ENCODE measurements around the gene RASSF3.
A peak's percentile ranks its signal among the peaks of the same experiment; 100 is the strongest.
"Not testable (repeated sequence)": the region's sequence is repeated elsewhere in the genome, so short reads cannot be mapped to it uniquely, and the experiment has no call there.

Gene RASSF3

DNA sequence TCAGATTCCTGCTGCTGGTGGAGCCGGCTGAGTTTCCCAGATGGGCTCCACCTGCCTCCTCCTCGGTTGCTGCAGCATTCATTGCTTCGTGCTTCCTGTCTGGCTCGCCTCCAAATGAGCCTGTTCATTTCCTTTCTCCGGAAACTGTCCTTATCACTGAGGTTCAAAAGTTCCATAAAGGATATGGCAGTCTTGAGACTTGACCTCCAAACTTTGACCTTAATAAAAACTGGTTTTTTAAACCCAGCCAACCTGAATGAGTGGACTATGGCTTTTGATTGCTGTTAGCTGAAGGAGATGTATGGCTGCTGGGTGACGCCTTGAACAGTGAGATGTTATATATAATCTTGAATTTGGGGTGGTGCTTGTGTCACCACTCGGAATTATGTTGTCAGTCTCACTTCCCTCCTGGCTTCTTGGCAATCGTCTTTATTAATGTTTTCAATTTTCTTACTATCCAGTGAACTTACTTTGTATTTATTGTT lies 62.7 kb downstream of the RASSF3 start:
- DNase-seq = peak; percentile 55

DNA sequence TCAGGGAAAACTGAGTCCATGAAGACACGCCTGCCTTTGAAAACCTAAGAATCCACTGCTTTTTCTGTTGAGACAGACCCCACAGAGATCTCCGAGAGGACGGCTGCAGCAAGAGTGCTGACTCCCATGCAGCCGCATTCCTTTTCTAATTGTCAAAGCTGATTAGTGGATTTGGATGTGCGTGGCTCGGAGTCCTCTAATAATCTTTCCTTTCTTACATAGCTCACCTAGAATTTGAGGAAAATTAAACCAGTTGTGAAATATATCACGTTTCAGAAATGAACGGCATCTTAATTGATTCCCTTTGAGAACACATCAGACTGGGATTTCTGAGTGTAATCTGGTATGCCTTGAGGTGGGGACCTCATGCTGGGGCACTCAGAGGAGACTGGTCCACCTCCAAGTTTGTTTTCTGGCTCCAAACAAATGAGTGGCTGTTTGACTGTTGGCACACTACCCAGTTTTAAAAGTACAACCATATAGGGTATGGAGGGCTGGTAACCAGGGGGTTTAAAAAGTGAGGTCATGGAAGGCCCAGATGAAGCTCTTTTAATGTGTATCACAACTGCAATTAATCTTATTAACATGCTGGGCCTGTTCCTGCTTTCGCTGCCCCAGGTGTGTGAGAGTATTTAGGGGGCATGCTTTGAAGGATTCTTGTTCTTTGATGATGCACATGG lies 63.3 kb downstream of the RASSF3 start:
- no peak for DNase-seq

DNA sequence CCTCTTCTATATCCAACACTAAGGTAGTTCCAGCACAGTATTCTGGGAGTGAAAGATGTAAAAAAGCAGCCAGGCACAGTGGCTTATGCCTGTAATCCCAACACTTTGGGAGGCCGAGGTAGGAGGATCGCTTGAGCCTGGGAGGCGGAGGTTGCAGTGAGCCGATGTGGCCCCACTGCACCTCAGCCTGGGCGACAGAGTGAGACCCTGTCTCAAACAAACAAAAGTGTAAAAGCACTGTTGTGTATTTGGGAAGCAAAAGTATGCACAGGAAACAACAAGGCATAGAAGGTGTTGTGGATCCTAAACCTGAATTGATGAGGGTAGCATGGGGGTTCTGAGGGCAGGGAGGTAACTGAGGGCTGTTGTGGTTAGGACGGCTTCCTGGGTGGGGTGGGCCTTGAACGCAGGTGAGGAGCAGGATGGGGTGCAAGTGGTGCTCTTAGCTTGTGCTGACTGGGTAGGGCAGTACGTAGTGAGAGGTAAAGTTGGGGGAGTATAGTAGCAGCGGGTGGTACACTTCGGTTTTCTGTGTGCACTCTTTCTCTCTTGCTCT lies 64.2 kb downstream of the RASSF3 start:
- peak; percentile 75 for DNase-seq

GRCh38 chr12:64675795-64676194 lies 65.5 kb downstream of the RASSF3 start:
- DNase-seq = no peak

- DNase-seq = no peak
Observed at GRCh38 chr12:64678248-64678647, 68.0 kb downstream of the RASSF3 start.

DNA sequence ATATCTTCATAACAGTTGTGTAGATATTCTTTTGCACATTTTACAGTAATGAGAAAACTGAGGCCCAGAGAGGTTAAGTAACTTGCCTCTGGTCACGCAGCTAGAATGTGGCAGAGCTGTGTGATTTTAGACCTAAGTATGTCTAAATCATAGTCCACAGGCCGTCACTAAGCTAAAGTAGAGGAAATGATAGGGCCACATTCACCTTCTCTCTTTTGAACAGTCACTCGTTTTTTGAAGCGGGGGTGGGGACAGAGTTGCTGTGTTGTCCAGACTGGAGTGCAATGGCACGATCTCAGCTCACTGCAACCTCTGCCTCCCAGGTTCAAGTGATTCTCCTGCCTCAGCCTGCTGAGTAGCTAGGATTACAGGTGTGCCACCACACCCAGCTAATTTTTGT lies 68.5 kb downstream of the RASSF3 start:
- DNase-seq = no peak

DNA sequence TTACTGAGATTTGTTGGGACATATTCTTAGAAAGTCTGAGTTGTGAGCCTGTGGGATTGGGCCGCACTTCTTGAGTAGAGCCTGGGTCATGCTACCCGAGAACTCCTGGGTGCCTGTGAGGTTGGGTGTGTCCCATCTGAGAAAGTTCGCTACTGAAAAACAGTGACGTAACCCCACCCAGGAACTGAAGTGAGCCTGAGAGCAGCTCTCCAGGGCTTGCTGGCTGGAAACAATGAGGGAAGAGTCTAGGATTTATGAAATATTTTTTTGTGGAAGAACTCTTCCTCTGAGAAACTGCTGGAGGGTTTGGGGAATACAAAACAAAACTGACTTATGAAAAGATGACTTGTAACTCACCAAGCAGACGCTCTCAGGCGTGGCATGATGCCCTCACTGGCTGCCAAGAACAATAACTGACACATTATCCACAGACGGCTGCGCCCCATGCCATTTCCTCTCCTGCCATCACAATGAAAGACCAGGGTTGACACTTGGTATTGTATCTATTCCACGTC lies 69.2 kb downstream of the RASSF3 start:
- peak; percentile 79 for DNase-seq

DNA sequence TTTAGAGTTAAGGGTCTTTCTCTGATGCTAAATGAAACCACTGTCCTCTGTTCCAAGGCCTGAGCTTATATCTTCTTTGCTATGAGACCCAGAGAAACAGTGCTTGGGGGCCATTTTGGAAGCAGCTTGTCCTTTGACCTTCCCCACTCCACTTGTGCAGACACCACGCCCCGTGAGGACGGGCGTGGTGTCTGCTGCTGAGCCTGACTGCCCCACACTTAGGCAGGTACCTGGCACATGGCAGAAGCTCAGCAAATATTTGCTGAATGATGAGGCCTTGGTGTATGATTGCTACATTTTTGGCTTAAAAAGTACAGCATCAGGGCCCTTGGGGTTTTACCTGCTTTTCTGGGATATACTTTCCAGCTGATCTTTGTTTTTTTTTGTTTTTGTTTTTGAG lies 69.9 kb downstream of the RASSF3 start:
- DNase-seq = no peak

GRCh38 chr12:64681200-64682052 lies 71.1 kb downstream of the RASSF3 start:
- DNase-seq = peak; percentile 43

- DNase-seq = no peak
Observed at GRCh38 chr12:64682572-64683277, 72.4 kb downstream of the RASSF3 start.

GRCh38 chr12:64683816-64684543 lies 73.7 kb downstream of the RASSF3 start:
- DNase-seq = no peak

DNA sequence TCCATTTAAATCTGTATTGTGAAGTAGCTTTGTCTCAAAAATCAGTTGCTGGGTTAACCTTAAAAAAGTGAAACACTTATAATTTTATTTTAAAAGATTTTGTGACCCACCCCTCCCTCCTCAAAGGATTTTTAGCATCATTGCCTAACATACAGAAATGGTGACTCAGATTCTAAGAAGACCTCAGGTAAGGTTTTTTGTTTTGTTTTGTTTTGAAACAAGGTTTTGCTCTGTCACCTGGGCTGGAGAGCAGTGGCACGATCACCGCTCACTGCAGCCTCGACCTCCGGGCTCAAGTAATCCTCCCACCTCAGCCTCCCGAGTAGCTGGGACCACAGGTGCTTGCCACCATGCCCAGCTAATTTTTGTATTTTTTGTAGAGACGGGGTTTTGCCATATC lies 74.8 kb downstream of the RASSF3 start:
- DNase-seq = peak; percentile 43

GRCh38 chr12:64685605-64686004 lies 75.3 kb downstream of the RASSF3 start:
- no peak for DNase-seq

GRCh38 chr12:64687816-64688215 lies 77.5 kb downstream of the RASSF3 start:
- no peak for DNase-seq

GRCh38 chr12:64688219-64688618 lies 77.9 kb downstream of the RASSF3 start:
- no peak for DNase-seq

- DNase-seq = no peak
Observed at GRCh38 chr12:64688715-64689114, 78.4 kb downstream of the RASSF3 start.

DNA sequence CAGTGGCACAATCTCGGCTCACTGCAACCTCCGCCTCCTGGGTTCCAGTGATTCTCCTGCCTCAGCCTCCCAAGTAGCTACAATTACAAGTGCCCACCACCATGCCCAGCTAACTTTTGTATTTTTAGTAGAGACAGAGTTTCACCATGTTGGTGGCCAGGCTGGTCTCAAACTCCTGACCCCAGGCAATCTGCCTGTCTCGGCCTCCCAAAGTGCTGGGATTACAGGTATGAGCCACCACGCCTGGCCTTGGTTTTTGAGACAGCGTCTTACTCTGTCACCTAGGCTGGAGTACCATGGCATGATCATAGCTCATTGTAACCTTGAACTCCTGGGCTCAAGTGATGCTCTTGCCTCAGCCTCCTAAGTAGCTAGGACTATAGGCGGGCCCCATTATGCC lies 79.9 kb downstream of the RASSF3 start:
- not testable (repeated sequence) for DNase-seq

GRCh38 chr12:64691227-64691794 lies 81.0 kb downstream of the RASSF3 start:
- DNase-seq = no peak

- no peak for DNase-seq
Observed at GRCh38 chr12:64691795-64692583, 81.7 kb downstream of the RASSF3 start.

DNA sequence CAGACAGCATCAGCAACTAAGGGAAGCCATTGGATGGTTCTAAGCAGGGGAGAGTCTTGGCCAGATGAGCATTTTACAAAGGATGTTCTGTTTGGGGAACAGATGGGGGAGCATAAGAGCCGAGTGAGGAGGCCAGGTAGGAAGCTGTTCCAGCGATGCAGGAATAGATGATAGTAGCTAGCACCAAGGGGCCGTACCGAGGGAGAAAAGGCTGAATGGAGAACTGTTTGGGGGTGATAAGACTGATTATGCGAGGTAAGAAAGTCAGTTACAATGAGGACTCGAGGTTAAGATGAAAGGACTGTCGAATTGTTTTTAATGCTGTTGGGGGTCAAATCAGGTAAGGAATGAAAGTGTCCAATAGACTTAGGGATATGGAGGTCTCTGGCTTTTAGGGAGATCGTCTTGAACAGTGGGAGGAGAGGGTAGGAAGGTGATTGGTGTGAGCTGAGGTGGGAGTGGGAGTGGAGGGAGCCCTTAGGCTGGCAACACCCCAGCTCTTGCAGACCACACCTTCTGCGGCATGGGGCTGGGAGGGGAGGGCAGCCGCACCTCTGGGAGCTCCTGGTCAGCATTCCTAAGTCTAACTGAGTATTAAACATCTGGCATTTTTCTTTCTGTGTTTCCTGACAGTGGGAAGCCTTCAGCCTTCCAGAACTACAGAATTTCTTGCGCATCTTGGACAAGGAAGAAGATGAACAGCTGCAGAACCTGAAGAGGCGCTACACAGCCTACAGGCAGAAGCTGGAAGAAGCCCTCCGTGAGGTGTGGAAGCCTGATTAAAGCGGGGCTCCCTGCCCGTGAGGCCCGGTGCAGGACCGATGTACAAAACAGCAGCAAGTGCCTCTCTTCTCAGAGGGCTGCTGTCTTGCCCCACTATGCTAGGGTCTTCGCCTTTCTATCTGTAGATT lies 84.1 kb downstream of the RASSF3 start:
- DNase-seq = no peak

Data from CD4-positive, alpha-beta T cell treated with Interleukin-10 for 1 hour (primary cell).